Measurements from ENCODE around the gene MREG. TPM values are rescaled to one million over a fixed set of nuclear protein-coding genes. Genes with fewer than 3 reads are reported as not detected.

Gene MREG
- total RNA-seq: 11.8 TPM

- intact Hi-C loops (cut with DNase I): no loop called here
- no peaks in the 10 kb centered on the region for H3K36me3 ChIP-seq
- TF ChIP-seq CTCF (IDR thresholded peaks at IDR 0.05) (peak in 1 of 3 experiments; percentile 70), POLR2AphosphoS5 (IDR thresholded peaks at IDR 0.05; ENCODE audit: insufficient read depth in 1 of 2, low read depth in 1 of 2) (no peak)
- DNase-seq (ENCODE audit: extremely low spot score in 2 of 2): peak in 1 of 2 donors; percentile 71
- peak within 1 kb of the TSS; percentile 84 for H3K27ac ChIP-seq
- peak within 1 kb of the TSS; percentile 75 to 83 for H3K4me3 ChIP-seq
- no peaks in the 10 kb centered on the region for H3K9me3 ChIP-seq
- peaks cover 23% of the 10 kb centered on the region for H3K4me1 ChIP-seq
- H3K27me3 ChIP-seq: no peaks in the 10 kb centered on the region
These were observed at the start of gene MREG for GRCh38 chr2:216013080-216013909. Gene MREG (minus strand): TSS chr2:216013551. CDS start chr2:216013327, 224 bp downstream.

GRCh38 chr2:216059233-216059834 lies 46.0 kb upstream of the MREG start:
- H3K4me3 ChIP-seq: no peak overlapping the region
- no peaks in the 10 kb centered on the region for H3K4me1 ChIP-seq
- H3K36me3 ChIP-seq: peaks cover 0 to 4% of the 10 kb centered on the region in 2 donors
- no peak for TF ChIP-seq POLR2AphosphoS5 (IDR thresholded peaks at IDR 0.05; ENCODE audit: insufficient read depth in 1 of 2, low read depth in 1 of 2)
- TF ChIP-seq POLR2A (IDR thresholded peaks at IDR 0.05): no peak
- no peak for TF ChIP-seq CTCF (IDR thresholded peaks at IDR 0.05)
- no peak overlapping the region for H3K27ac ChIP-seq
- no peaks in the 10 kb centered on the region for H3K9me3 ChIP-seq
- DNase-seq (ENCODE audit: extremely low spot score in 2 of 2): no peak
- H3K27me3 ChIP-seq: no peaks in the 10 kb centered on the region
- intact Hi-C loops (cut with DNase I): no loop called here

GRCh38 chr2:216057688-216058193 lies 44.4 kb upstream of the MREG start:
- TF ChIP-seq POLR2A (IDR thresholded peaks at IDR 0.05) (no peak), CTCF (IDR thresholded peaks at IDR 0.05) (no peak), POLR2AphosphoS5 (IDR thresholded peaks at IDR 0.05; ENCODE audit: insufficient read depth in 1 of 2, low read depth in 1 of 2) (no peak)
- Histone ChIP-seq H3K27ac (no peak overlapping the region), H3K4me3 (no peak overlapping the region), H3K4me1 (no peaks in the 10 kb centered on the region), H3K36me3 (peaks cover 0 to 4% of the 10 kb centered on the region in 2 donors), H3K27me3 (no peaks in the 10 kb centered on the region), H3K9me3 (no peaks in the 10 kb centered on the region)
- no peak for DNase-seq (ENCODE audit: extremely low spot score in 2 of 2)
- intact Hi-C loops (cut with DNase I): no loop called here

- Histone ChIP-seq H3K27ac (no peak overlapping the region), H3K36me3 (no peaks in the 10 kb centered on the region), H3K9me3 (no peaks in the 10 kb centered on the region), H3K27me3 (no peaks in the 10 kb centered on the region), H3K4me1 (no peaks in the 10 kb centered on the region), H3K4me3 (no peak overlapping the region)
- TF ChIP-seq POLR2AphosphoS5 (IDR thresholded peaks at IDR 0.05; ENCODE audit: insufficient read depth in 1 of 2, low read depth in 1 of 2) (no peak), CTCF (IDR thresholded peaks at IDR 0.05) (no peak), POLR2A (IDR thresholded peaks at IDR 0.05) (no peak)
- DNase-seq (ENCODE audit: extremely low spot score in 2 of 2): no peak
- intact Hi-C loops (cut with DNase I): no loop called here
These were observed 43.4 kb upstream of the MREG start for GRCh38 chr2:216056739-216057138.

- Histone ChIP-seq H3K27ac (no peak overlapping the region), H3K4me1 (no peaks in the 10 kb centered on the region), H3K36me3 (no peaks in the 10 kb centered on the region), H3K9me3 (no peaks in the 10 kb centered on the region), H3K4me3 (no peak overlapping the region), H3K27me3 (no peaks in the 10 kb centered on the region)
- no peak for TF ChIP-seq POLR2A (IDR thresholded peaks at IDR 0.05)
- TF ChIP-seq CTCF (IDR thresholded peaks at IDR 0.05): no peak
- no peak for TF ChIP-seq POLR2AphosphoS5 (IDR thresholded peaks at IDR 0.05; ENCODE audit: insufficient read depth in 1 of 2, low read depth in 1 of 2)
- DNase-seq (ENCODE audit: extremely low spot score in 2 of 2): no peak
- intact Hi-C loops (cut with DNase I): no loop called here
These were observed 42.3 kb upstream of the MREG start for GRCh38 chr2:216055680-216056079.
